HG03575 (cell line): ENCODE data around the gene AKR1A1.
"Not testable (repeated sequence)": the region's sequence is repeated elsewhere in the genome, so short reads cannot be mapped to it uniquely, and the experiment has no call there.

ENCODE experiments used
- ATAC-seq: cut with Tn5 transposase; IDR thresholded peaks from one replicate; pipeline ENCODE4 v1.9.1; 2021; ENCODE audit not compliant: unreplicated experiment, insufficient number of reproducible peaks, low FRiP score; ENCODE audit errors: extremely low read depth

The AKR1A1 gene

DNA sequence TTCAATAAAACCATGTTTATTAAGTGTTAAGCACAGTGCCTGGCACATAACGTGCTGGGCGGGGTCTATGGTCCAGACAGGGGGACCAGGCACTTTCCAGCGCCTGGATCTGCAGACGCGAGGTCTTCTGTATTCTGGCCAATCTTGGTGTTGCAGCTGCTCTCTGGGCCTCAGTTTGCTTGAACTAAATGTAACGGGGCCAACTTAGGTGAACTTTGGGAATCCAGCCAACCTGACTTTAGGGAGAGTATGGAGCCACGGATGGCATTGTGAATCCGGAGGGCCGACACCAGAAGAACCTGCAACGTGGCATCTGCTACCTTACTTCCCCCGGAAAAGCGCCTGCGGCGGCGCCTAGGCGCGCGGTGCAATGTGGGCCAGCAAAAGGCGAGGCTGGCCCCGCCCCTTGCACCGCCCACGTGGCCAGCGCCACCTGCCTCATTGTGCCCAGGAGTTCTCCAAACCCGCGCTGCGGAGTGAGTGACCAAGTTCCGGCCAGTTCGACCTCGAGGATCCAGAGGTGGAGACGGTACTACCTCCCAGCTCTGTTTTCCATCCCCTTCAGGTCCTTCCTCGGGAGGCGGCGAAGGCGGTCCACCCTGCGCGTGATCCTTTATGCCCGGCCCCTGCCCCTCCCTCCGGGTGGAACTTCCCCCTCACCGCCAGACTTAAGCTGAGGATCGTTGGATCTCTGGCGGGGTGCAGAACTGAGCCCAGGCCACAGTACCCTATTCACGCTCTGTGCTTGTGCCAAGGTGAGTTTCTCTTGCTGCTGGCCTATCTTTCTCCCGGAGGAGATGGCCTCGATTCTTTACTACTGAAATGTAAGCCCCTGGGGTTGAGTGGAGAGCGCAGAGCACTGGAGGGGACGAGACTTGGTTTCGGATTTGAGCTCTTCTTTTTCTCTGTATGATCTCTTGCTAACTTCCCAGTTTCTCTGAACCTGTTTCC, at the start of gene AKR1A1:
AKR1A1 (plus strand) TSS at position 426 of the 951 bp plus-strand sequence. CDS start 10,969 bp downstream, outside the sequence.
- ATAC-seq = no peak

GRCh38 chr1:45501505-45501859, 49.1 kb upstream of the AKR1A1 start:
- ATAC-seq = no peak

DNA sequence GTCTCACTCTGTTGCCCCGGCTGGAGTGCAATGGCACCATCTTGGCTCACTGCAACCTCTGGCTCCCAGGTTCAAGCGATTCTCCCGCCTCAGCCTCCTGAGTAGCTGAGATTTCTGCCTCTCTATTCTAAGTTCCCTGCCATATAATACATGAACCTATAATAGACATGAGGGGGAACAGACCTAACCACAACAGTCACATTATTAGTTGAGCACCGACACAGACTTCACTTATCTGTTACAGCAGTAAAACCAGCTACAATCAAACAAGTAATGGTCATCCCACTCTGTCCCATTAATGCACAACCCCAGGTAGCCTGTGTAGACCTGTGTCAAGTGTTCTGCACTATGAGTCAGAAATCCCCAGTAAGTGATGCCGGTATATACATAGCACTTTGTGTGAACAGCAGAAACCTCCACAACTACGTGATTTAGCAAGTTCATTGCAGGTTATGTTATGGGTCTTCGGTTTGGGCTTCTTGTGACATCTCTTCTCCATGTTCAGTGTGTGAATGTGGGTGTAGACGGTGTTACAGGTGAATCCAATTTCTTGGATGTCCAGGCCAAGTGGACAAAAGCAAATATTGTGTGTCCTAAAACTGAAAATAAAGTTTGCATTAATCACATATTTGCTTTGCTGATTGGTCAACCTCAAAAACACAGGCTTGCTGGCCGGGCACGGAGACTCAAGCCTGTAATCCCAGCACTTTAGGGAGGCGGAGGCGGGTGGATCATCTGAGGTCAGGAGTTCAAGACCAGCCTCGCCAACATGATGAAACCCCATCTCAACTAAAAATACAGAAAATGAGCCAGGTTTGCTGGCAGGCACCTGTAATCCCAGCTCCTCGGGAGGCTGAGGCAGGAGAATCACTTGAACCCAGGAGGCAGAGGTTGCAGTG, 46.9 kb upstream of the AKR1A1 start:
- ATAC-seq = no peak

- ATAC-seq = no peak
Observed at GRCh38 chr1:45507195-45507594, 43.4 kb upstream of the AKR1A1 start.

- no peak for ATAC-seq
Observed at GRCh38 chr1:45507893-45508292, 42.7 kb upstream of the AKR1A1 start.

DNA sequence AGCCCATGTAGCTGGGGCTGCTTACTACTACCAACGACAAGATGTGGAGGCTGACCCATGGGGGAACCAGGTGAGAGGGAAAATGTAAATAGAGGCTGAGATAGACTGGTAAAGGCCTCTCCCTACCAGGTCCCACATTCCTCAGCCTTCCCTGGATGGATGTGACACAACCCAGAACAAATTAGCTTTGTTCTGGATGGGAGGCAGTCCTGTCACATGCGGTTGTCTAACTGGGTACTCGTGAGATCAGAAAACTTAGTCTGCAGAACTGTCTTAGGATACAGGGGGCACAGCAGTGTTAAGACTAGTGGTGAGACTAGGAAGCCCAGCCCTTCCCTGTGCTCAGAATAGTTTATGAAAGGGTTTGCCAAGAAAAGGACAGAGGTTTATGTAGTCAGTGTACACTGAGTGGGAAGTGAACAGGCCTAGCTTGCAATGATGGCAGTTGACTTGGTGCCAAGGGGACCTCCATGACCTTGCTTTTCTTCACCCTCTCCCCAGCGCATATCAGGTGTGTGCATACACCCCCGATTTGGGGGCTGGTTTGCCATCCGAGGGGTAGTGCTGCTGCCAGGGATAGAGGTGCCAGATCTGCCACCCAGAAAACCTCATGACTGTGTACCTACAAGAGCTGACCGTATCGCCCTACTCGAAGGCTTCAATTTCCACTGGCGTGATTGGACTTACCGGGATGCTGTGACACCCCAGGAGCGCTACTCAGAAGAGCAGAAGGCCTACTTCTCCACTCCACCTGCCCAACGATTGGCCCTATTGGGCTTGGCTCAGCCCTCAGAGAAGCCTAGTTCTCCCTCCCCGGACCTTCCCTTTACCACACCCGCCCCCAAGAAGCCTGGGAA, 42.1 kb upstream of the AKR1A1 start:
- no peak for ATAC-seq

DNA sequence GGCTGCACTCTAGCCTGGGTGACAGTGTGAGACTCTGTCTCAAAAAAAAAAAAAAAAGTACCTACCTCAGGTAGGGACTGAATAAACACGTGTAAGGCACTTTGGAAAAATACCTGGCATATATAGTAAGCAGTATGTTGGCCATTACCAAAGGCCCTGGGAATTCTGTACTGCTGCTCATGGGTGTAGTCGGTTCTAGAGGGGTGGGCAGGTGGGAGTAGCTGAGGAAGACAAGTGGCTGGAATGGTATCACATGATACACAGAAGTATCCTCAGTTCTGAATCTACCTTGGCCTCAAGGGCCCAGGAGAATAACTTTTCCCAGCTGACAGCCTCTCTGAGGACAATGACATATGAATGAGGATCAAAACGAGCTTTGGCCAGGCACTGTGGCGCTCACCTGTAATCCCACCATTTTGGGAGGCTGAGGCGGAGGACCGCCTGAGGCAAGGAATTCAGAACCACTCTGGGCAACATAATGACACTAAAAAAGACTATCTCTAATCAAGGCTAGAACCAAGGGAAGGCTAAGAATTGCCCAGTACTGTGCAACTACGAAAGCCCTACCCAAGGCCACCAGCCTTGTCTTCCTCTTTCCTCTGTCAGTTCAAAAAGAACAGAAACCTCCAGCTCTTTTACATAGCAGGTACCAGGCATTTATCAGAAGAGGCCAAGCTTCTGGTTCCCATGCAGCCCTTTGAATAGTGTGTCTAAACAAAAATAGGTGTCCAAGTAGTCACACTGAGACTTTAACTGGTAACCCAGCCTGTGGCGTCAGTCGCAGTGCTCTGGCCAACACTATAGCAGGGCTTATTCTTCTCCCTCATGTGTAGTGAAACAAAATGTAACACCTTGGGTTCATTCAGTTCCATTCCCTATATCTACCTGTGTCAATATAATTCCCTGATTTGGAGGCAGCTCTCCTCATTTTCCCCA, 40.3 kb upstream of the AKR1A1 start:
- ATAC-seq = no peak

GRCh38 chr1:45510972-45511527, 39.6 kb upstream of the AKR1A1 start:
- ATAC-seq = no peak

GRCh38 chr1:45512641-45513054, 38.0 kb upstream of the AKR1A1 start:
- no peak for ATAC-seq

DNA sequence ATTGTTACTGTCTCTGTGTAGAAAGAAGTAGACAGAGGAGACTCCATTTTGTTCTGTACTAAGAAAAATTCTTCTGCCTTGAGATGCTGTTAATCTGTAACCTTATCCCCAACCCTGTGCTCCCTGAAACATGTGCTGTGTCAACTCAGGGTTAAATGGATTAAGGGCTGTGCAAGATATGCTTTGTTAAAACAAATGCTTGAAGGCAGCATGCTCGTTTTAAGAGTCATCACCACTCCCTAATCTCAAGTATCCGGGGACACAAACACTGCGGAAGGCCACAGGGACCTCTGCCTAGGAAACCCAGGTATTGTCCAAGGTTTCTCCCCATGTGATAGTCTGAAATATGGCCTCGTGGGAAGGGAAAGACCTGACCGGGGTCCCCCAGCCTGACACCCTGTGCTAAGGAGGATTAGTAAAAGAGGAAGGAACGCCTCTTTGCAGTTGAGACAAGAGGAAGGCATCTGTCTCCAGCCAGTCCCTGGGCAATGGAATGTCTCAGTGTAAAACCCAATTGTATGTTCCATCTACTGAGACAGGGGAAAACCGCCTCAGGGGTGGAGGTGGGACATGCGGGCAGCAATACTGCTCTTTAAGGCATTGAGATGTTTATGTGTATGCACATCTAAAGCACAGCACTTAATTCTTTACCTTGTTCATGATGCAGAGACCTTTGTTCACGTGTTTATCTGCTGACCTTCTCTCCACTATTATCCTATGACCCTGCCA, 36.9 kb upstream of the AKR1A1 start:
- ATAC-seq = not testable (repeated sequence)

GRCh38 chr1:45516036-45516435, 34.6 kb upstream of the AKR1A1 start:
- no peak for ATAC-seq

GRCh38 chr1:45516465-45516864, 34.2 kb upstream of the AKR1A1 start:
- ATAC-seq = no peak

DNA sequence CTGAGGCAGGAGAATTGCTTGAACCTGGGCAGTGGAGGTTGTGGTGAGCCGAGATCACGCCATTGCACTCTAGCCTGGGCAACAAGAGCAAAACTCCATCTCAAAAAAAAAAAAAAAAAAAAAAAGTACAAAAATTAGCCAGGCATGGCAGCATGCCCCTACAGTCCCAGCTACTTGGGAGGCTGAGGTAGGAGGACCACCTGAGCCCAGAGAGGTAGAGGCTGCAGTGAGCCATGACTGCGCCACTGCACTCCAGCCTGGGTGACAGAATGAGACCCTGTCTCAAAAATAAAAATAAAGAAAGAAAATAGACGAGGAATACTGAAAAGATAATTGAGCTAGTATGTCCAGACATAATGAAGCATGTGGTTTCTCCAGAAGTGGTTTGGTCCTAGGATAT, 32.3 kb upstream of the AKR1A1 start:
- ATAC-seq = not testable (repeated sequence)

- ATAC-seq = no peak
Observed at GRCh38 chr1:45518910-45519309, 31.7 kb upstream of the AKR1A1 start.

- ATAC-seq = not testable (repeated sequence)
Observed at GRCh38 chr1:45519774-45520173, 30.9 kb upstream of the AKR1A1 start.

DNA sequence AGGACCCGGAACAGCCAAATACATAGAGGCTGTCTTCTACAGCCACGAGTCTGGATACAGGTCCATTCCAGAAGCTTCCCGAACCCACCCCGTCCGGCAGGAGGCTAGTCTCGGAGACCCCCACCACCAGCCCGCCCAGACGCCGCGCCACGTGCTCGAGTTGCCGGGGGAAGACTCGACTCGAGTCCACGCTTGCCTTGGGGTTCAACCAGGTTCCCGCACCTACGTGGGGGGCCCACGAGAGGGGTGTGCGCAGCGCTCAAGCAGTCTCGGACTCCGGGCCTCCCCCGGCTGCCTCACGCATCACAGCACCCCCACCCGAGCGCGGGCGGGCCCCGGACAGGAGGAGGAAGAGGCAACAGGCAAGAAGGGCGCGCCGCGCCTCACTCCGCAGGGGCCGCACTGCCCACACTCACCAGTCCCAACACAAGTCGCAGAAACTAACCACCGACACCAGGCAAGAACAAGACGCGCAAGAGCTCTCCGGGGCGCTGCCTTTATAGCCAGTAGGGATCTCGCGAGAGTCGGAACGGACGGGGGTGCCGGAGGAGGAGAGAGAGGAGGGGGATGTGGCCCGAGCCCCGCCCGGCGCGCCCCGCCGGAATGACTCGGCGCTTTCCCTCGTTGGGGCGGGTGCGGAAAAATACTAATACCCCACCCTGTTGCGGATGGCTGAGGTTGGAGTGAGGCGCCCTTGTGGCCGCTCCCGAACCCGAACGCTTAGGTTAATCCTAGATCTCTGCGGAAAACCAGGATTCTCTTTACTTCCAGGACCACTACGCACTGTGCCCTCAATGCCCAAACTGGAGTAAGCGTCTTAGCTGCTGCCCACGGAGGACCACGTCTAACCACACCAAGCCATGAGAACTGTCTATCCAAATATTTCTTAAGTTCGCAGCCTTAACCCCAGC, 29.0 kb upstream of the AKR1A1 start, which contains the start of gene PRDX1:
PRDX1 (minus strand) TSS at position 472 of the 911 bp plus-strand sequence. CDS start 2,841 bp downstream, outside the sequence.
- peak; percentile 46 for ATAC-seq
